Urinary bladder (tissue), 4 donors: ENCODE results near the gene AK2. TPM values are rescaled to one million over a fixed set of nuclear protein-coding genes. Genes with fewer than 3 reads are reported as not detected.

Experiments used
- DNase-seq: peaks from one replicate; pipeline ENCODE4 v3.0.0-alpha.2; 2015; ENCODE audit errors: extremely low spot score
- H3K27ac ChIP-seq: one replicate; pipeline ENCODE4 v1.5.1; 2013; ENCODE audit warnings: low read depth, mild to moderate bottlenecking, moderate library complexity
- H3K36me3 ChIP-seq: one replicate; pipeline ENCODE4 v1.6.1; 2013; ENCODE audit warnings: mild to moderate bottlenecking, moderate library complexity; ENCODE audit not compliant: insufficient read depth
- H3K4me1 ChIP-seq: one replicate; pipeline ENCODE4 v1.6.1; 2013; ENCODE audit warnings: mild to moderate bottlenecking, moderate library complexity; ENCODE audit not compliant: insufficient read depth
- H3K4me3 ChIP-seq: one replicate; pipeline ENCODE4 v1.5.1; 2013; ENCODE audit warnings: low read depth, low read length
- WGBS: extraction: QIAGEN DNeasy Blood & Tissue Kit; methylation state at CpG from one replicate; pipeline ENCODE4 v1.1.7; 2013; 5-methylcytosine and 5-hydroxymethylcytosine counted together
- polyA plus RNA-seq: library from polyadenylated mRNA; stranded (reverse); fragments of 200-250 nt; gene quantifications from one replicate; pipeline ENCODE4 v1.2.3, GENCODE V29; 2013
- total RNA-seq: library from RNA; depleted of rRNA; stranded (reverse); fragments of >200 nt; gene quantifications from one replicate; pipeline ENCODE4 v1.2.3, GENCODE V29; 2014
- donor health status: healthy with polysubstance abuse.
- donor health status: healthy.

AK2 gene
- total and polyA plus RNA-seq, 2 donors = 79.1 to 83.1 TPM

- no peak overlapping the region for H3K27ac ChIP-seq
- H3K4me1 ChIP-seq = no peaks in the 10 kb centered on the region
- H3K4me3 ChIP-seq = no peak overlapping the region
- WGBS = 81% methylated on average over 8 of the region's 8 CpGs
- H3K36me3 ChIP-seq = no peaks in the 10 kb centered on the region
- no peak for DNase-seq
Measured at GRCh38 chr1:32960819-32961355, 75.8 kb downstream of the AK2 start.

- Histone ChIP-seq H3K4me1 (no peaks in the 10 kb centered on the region), H3K36me3 (no peaks in the 10 kb centered on the region), H3K4me3 (no peak overlapping the region), H3K27ac (no peak overlapping the region)
- no peak for DNase-seq
- 50% methylated on average over 2 of the region's 2 CpGs for WGBS
Measured at GRCh38 chr1:32960342-32960741, 76.3 kb downstream of the AK2 start.

- Histone ChIP-seq H3K27ac (no peak overlapping the region), H3K36me3 (no peaks in the 10 kb centered on the region), H3K4me3 (no peak overlapping the region), H3K4me1 (no peaks in the 10 kb centered on the region)
- 81% methylated on average over 1 of the region's 1 CpG for WGBS
- no peak for DNase-seq
Measured at GRCh38 chr1:32958827-32959226, 77.9 kb downstream of the AK2 start.

Other genes starting within 250 kb of the AK2 start
- 33.4 TPM for gene YARS1, start 219.5 kb downstream of the AK2 start, total RNA-seq
- 39.8 TPM for gene YARS1, start 219.5 kb downstream of the AK2 start, polyA plus RNA-seq
- gene S100PBP, start 219.2 kb downstream of the AK2 start, total RNA-seq = 62.0 TPM
- 13.6 TPM for gene S100PBP, start 219.2 kb downstream of the AK2 start, polyA plus RNA-seq
- 50.5 TPM for gene FNDC5, start 166.0 kb downstream of the AK2 start, total RNA-seq
- gene FNDC5, start 166.0 kb downstream of the AK2 start, polyA plus RNA-seq = 1.5 TPM
- not detected for gene HPCA, start 150.4 kb downstream of the AK2 start, total RNA-seq
- 0.29 TPM for gene HPCA, start 150.4 kb downstream of the AK2 start, polyA plus RNA-seq
- 12.8 TPM for gene TMEM54, start 135.5 kb downstream of the AK2 start, total RNA-seq
- gene TMEM54, start 135.5 kb downstream of the AK2 start, polyA plus RNA-seq = 67.8 TPM
- 8.7 TPM for gene RNF19B, start 72.1 kb downstream of the AK2 start, total RNA-seq
- gene RNF19B, start 72.1 kb downstream of the AK2 start, polyA plus RNA-seq = 15.0 TPM
- 9.6 TPM for gene AZIN2, start 44.3 kb upstream of the AK2 start, total RNA-seq
- 3.1 TPM for gene AZIN2, start 44.3 kb upstream of the AK2 start, polyA plus RNA-seq
- gene TRIM62, start 145.2 kb upstream of the AK2 start, total RNA-seq = 4.1 TPM
- 7.6 TPM for gene TRIM62, start 145.2 kb upstream of the AK2 start, polyA plus RNA-seq
- 10.3 TPM for gene ZNF362, start 219.6 kb upstream of the AK2 start, total RNA-seq
- gene ZNF362, start 219.6 kb upstream of the AK2 start, polyA plus RNA-seq = 33.7 TPM